SH-SY5Y (cell line): ENCODE measurements around the gene JOSD2.

Experiments used
- GATA2 ChIP-seq: IDR thresholded peaks from 2 replicates; pipeline ENCODE4 v1.6.1; 2011; ENCODE audit warnings: mild to moderate bottlenecking, low read depth, low read length
- GATA3 ChIP-seq: IDR thresholded peaks from 2 replicates; pipeline ENCODE4 v1.6.1; 2011; ENCODE audit warnings: low read depth, mild to moderate bottlenecking, low read length, moderate library complexity

- no peak for TF ChIP-seq GATA2
- TF ChIP-seq GATA3, result no peak
These were observed 25.8 kb upstream of the JOSD2 start for GRCh38 chr19:50536662-50537305.
